Trophoblast cell (in vitro differentiated cells and primary cell): Measurements from ENCODE around the gene TRABD2B.

Experiments used
- DNase-seq, 2 donors: peaks; one replicate each; pipeline ENCODE4 v3.0.0-alpha.2; 2016
- H2AFZ ChIP-seq: 2 replicates; pipeline ENCODE4 v1.6.1; 2013; ENCODE audit warnings: low read length, moderate library complexity, mild to moderate bottlenecking; ENCODE audit not compliant: insufficient read depth, poor library complexity
- H2AK5ac ChIP-seq: 2 replicates; pipeline ENCODE4 v1.6.1; 2013; ENCODE audit warnings: mild to moderate bottlenecking, low read length
- H2BK120ac ChIP-seq: 2 replicates; pipeline ENCODE4 v1.6.1; 2013; ENCODE audit warnings: low read length, mild to moderate bottlenecking, moderate library complexity; ENCODE audit not compliant: insufficient read depth, poor library complexity
- H2BK12ac ChIP-seq: 2 replicates; pipeline ENCODE4 v1.6.1; 2013; ENCODE audit warnings: mild to moderate bottlenecking, low read length, moderate library complexity
- H2BK5ac ChIP-seq: 2 replicates; pipeline ENCODE4 v1.6.1; 2013; ENCODE audit warnings: low read length, low read depth, moderate library complexity, mild to moderate bottlenecking; ENCODE audit not compliant: poor library complexity
- H3K14ac ChIP-seq: 2 replicates; pipeline ENCODE4 v1.6.1; 2013; ENCODE audit warnings: mild to moderate bottlenecking, low read length
- H3K18ac ChIP-seq: 2 replicates; pipeline ENCODE4 v1.6.1; 2013; ENCODE audit warnings: mild to moderate bottlenecking, low read length
- H3K23ac ChIP-seq: 2 replicates; pipeline ENCODE4 v1.6.1; 2013; ENCODE audit warnings: low read length
- H3K27ac ChIP-seq: 2 replicates; pipeline ENCODE4 v1.5.1; 2013; ENCODE audit warnings: low read depth, mild to moderate bottlenecking, inconsistent platforms, low read length, moderate library complexity
- H3K27me3 ChIP-seq: 2 replicates; pipeline ENCODE4 v1.6.1; 2013; ENCODE audit warnings: inconsistent platforms, mild to moderate bottlenecking, low read length, moderate library complexity; ENCODE audit not compliant: insufficient read depth
- H3K36me3 ChIP-seq, 2 experiments: 1 replicate in 1 of 2; 2 replicates in 1 of 2; pipeline ENCODE4 v1.6.1; 2013; ENCODE audit warnings: low read length in 2 of 2, mild to moderate bottlenecking in 2 of 2, moderate library complexity in 1 of 2; ENCODE audit not compliant: insufficient read depth in 2 of 2, control insufficient read depth in 1 of 2
- H3K4ac ChIP-seq: 2 replicates; pipeline ENCODE4 v1.6.1; 2013; ENCODE audit warnings: low read depth, mild to moderate bottlenecking, low read length, moderate library complexity
- H3K4me1 ChIP-seq, 2 experiments: 1 replicate in 1 of 2; 2 replicates in 1 of 2; pipeline ENCODE4 v1.6.1; 2013; ENCODE audit warnings: low read length in 2 of 2, mild to moderate bottlenecking in 2 of 2, moderate library complexity in 1 of 2; ENCODE audit not compliant: insufficient read depth in 2 of 2, control insufficient read depth in 1 of 2
- H3K4me2 ChIP-seq: 2 replicates; pipeline ENCODE4 v1.6.1; 2013; ENCODE audit warnings: inconsistent platforms, mild to moderate bottlenecking, low read length, moderate library complexity
- H3K4me3 ChIP-seq: 2 replicates; pipeline ENCODE4 v1.5.1; 2013; ENCODE audit warnings: mild to moderate bottlenecking, low read depth, low read length, inconsistent platforms
- H3K79me1 ChIP-seq: one replicate; pipeline ENCODE4 v1.6.1; 2013; ENCODE audit warnings: low read length
- H3K79me2 ChIP-seq: 2 replicates; pipeline ENCODE4 v1.6.1; 2013; ENCODE audit warnings: low read length, mild to moderate bottlenecking; ENCODE audit not compliant: control insufficient read depth, insufficient read depth, poor library complexity
- H3K9ac ChIP-seq: 2 replicates; pipeline ENCODE4 v1.6.1; 2013; ENCODE audit warnings: mild to moderate bottlenecking, low read length
- H3K9me3 ChIP-seq: 2 replicates; pipeline ENCODE4 v1.6.1; 2013; ENCODE audit warnings: low read depth, mild to moderate bottlenecking, control low read depth, inconsistent platforms, low read length; ENCODE audit not compliant: insufficient read depth
- H4K12ac ChIP-seq: 2 replicates; pipeline ENCODE4 v1.6.1; 2013; ENCODE audit warnings: low read depth, mild to moderate bottlenecking, low read length, moderate library complexity
- H4K8ac ChIP-seq: 2 replicates; pipeline ENCODE4 v1.6.1; 2013; ENCODE audit warnings: low read depth, mild to moderate bottlenecking, low read length, moderate library complexity
- H4K91ac ChIP-seq: one replicate; pipeline ENCODE4 v1.6.1; 2013; ENCODE audit warnings: low read depth, mild to moderate bottlenecking, low read length, moderate library complexity
- WGBS: extraction: QIAGEN DNeasy Blood & Tissue Kit; methylation state at CpG from one replicate; pipeline ENCODE4 v1.1.7; 2013; ENCODE audit warnings: missing lambda C conversion rate; ENCODE audit not compliant: insufficient read length, insufficient coverage; ENCODE audit errors: extremely low coverage; 5-methylcytosine and 5-hydroxymethylcytosine counted together

Gene TRABD2B

GRCh38 chr1:47849005-47849521, 148.1 kb downstream of the TRABD2B start:
- no peaks in the 10 kb centered on the region for H3K36me3 ChIP-seq

GRCh38 chr1:47847763-47848162, 149.4 kb downstream of the TRABD2B start:
- WGBS, result no CpG with 5 or more reads among the region's 9 CpGs
- Histone ChIP-seq H3K9ac (no peak overlapping the region), H4K8ac (no peak overlapping the region), H2BK12ac (no peak overlapping the region), H3K79me2 (no peaks in the 10 kb centered on the region), H3K4ac (no peak overlapping the region), H2AFZ (no peak overlapping the region), H3K36me3 (no peaks in the 10 kb centered on the region), H3K23ac (no peak overlapping the region), H3K14ac (no peak overlapping the region), H2AK5ac (no peak overlapping the region), H3K4me1 (no peaks in the 10 kb centered on the region), H3K4me3 (no peak overlapping the region), H3K9me3 (no peaks in the 10 kb centered on the region), H3K18ac (no peak overlapping the region), H3K27me3 (no peaks in the 10 kb centered on the region), H2BK120ac (no peak overlapping the region), H3K27ac (no peak overlapping the region), H4K91ac (no peak overlapping the region), H2BK5ac (no peak overlapping the region), H3K79me1 (no peaks in the 10 kb centered on the region), H3K4me2 (no peak overlapping the region), H4K12ac (no peak overlapping the region)
- DNase-seq, result no peak

More at GRCh38 chr1:47849005-47849521, 148.1 kb downstream of the TRABD2B start:
- no peak overlapping the region for H3K27ac ChIP-seq
- H3K9ac ChIP-seq, result no peak overlapping the region
- no peak overlapping the region for H2AFZ ChIP-seq
- no peak overlapping the region for H2BK12ac ChIP-seq
- no peak overlapping the region for H3K4me2 ChIP-seq
- no peak overlapping the region for H4K91ac ChIP-seq
- no peak overlapping the region for H3K14ac ChIP-seq
- H4K8ac ChIP-seq, result no peak overlapping the region
- no peak overlapping the region for H2AK5ac ChIP-seq
- WGBS, result no CpG with 5 or more reads among the region's 4 CpGs
- H3K4me3 ChIP-seq, result no peak overlapping the region
- H3K9me3 ChIP-seq, result no peaks in the 10 kb centered on the region
- H3K23ac ChIP-seq, result no peak overlapping the region
- H3K4ac ChIP-seq, result no peak overlapping the region
- no peak for DNase-seq
- no peak overlapping the region for H2BK5ac ChIP-seq
- H2BK120ac ChIP-seq, result no peak overlapping the region
- no peaks in the 10 kb centered on the region for H3K4me1 ChIP-seq
- H3K27me3 ChIP-seq, result no peaks in the 10 kb centered on the region
- H3K79me2 ChIP-seq, result no peaks in the 10 kb centered on the region
- no peaks in the 10 kb centered on the region for H3K79me1 ChIP-seq
- H4K12ac ChIP-seq, result no peak overlapping the region
- no peak overlapping the region for H3K18ac ChIP-seq

DNA sequence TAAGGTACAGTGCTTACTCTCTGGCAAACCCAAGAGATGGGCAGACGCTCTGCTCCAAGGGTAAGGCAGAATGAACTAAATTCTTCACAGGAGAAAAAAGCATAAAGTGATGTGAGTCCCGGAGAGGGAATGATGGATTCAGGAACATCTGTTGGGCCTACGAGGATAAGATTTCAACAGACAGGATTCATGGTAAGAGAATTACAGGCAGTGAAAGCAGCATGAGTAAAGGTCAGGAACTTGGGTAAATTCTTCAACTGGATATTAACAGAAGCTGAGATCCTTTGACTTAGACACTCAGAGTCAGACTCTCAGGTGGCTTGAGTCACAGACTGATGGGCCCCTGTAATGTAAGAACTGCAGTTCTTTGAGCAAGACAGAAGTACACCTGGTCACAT, 152.6 kb downstream of the TRABD2B start:
- Histone ChIP-seq H4K12ac (no peak overlapping the region), H3K9me3 (no peaks in the 10 kb centered on the region), H3K27ac (no peak overlapping the region), H3K4me1 (no peaks in the 10 kb centered on the region), H4K91ac (no peak overlapping the region), H3K18ac (no peak overlapping the region), H3K36me3 (no peaks in the 10 kb centered on the region), H2AFZ (no peak overlapping the region), H3K4ac (no peak overlapping the region), H2AK5ac (no peak overlapping the region), H2BK120ac (no peak overlapping the region), H3K4me2 (no peak overlapping the region), H4K8ac (no peak overlapping the region), H3K14ac (no peak overlapping the region), H3K79me2 (no peaks in the 10 kb centered on the region), H3K23ac (no peak overlapping the region), H3K79me1 (no peaks in the 10 kb centered on the region), H2BK5ac (no peak overlapping the region), H2BK12ac (no peak overlapping the region), H3K27me3 (no peaks in the 10 kb centered on the region), H3K4me3 (no peak overlapping the region), H3K9ac (no peak overlapping the region)
- DNase-seq, result no peak
- WGBS, result no CpG with 5 or more reads among the region's 3 CpGs

DNA sequence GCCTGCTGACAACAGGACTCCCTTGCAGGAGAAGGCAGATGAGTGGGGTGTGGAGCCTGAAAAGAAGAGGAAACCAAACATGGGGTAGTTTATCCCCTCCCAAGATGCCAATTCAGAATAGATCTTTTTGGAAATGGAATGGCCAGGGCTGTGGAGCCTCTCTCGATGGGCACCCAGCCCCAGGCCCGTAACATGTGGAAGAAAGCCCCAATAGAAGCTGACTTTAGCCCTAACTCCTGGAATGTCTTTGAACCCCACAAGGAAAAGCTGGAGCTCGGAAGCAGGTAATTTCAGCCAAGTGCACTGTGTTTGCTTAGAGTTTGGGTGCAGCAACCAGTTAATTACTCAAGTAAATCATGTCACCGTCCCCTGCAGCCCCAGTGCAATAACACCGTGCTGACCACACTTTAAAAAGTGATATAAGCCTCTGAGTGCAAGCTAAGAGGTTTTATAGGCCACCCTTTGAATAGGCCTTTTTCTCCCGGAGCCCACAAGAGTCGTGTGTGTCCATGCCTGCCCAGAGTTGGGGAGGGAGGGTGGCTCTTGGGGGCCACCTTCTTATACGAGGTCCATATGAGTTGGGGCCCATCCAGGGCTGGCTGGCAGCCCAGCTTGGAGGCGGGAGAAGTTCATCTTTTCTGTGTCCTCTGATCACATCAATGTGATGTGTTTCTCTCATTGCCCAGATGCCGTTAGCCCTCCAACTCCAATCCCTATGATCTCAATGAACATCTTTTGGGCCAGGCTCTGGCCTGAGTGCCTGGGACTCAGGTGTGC, 153.2 kb downstream of the TRABD2B start:
- Histone ChIP-seq H3K27ac (no peak overlapping the region), H3K27me3 (no peaks in the 10 kb centered on the region), H2BK12ac (no peak overlapping the region), H3K9ac (no peak overlapping the region), H3K18ac (no peak overlapping the region), H3K4me3 (no peak overlapping the region), H3K79me1 (no peaks in the 10 kb centered on the region), H4K91ac (no peak overlapping the region), H3K79me2 (no peaks in the 10 kb centered on the region), H2AFZ (no peak overlapping the region), H3K14ac (no peak overlapping the region), H3K4ac (no peak overlapping the region), H2BK5ac (no peak overlapping the region), H4K8ac (no peak overlapping the region), H3K23ac (no peak overlapping the region), H4K12ac (no peak overlapping the region), H3K9me3 (no peaks in the 10 kb centered on the region), H3K36me3 (no peaks in the 10 kb centered on the region), H3K4me1 (no peaks in the 10 kb centered on the region), H3K4me2 (no peak overlapping the region), H2BK120ac (no peak overlapping the region), H2AK5ac (no peak overlapping the region)
- no CpG with 5 or more reads among the region's 10 CpGs for WGBS
- no peak for DNase-seq
